ENCODE data around the gene HBG2. TPM values are rescaled to one million over a fixed set of nuclear protein-coding genes. Genes with fewer than 3 reads are reported as not detected.

The HBG2 gene
- total and polyA plus RNA-seq, 4 donors = 0.31 to 13,246 (median 4.6) TPM

- Histone ChIP-seq H3K27ac (ENCODE audit: low read depth in 1 of 2, low read length in 1 of 2) (no peak overlapping the region), H3K27me3 (ENCODE audit: control insufficient read depth in 3 of 3, insufficient read depth in 3 of 3, low read length in 2 of 3) (no peaks in the 10 kb centered on the region), H3K9me3 (ENCODE audit: control insufficient read depth in 4 of 4, insufficient read depth in 3 of 4, low read length in 3 of 4) (no peaks in the 10 kb centered on the region), H3K36me3 (ENCODE audit: control insufficient read depth in 4 of 4, insufficient read depth in 4 of 4, low read length in 4 of 4) (no peaks in the 10 kb centered on the region), H3K9ac (ENCODE audit: insufficient read depth in 1 of 2, low read length in 2 of 2) (no peak overlapping the region), H3K4me1 (ENCODE audit: control insufficient read depth in 5 of 5, insufficient read depth in 5 of 5, low read length in 5 of 5) (no peaks in the 10 kb centered on the region), H3K4me3 (no peak overlapping the region)
- WGBS, 2 donors = 34 to 59% methylated on average over 1 of the region's 1 CpG
- ATAC-seq (ENCODE audit: insufficient read depth, low FRiP score) = no peak
- no peak for TF ChIP-seq CTCF (IDR thresholded peaks at IDR 0.05; ENCODE audit: control extremely low read depth, extremely low read depth)
- DNase-seq = no peak
Measured at GRCh38 chr11:5227681-5228080, 26.9 kb downstream of the HBG2 start.

DNA sequence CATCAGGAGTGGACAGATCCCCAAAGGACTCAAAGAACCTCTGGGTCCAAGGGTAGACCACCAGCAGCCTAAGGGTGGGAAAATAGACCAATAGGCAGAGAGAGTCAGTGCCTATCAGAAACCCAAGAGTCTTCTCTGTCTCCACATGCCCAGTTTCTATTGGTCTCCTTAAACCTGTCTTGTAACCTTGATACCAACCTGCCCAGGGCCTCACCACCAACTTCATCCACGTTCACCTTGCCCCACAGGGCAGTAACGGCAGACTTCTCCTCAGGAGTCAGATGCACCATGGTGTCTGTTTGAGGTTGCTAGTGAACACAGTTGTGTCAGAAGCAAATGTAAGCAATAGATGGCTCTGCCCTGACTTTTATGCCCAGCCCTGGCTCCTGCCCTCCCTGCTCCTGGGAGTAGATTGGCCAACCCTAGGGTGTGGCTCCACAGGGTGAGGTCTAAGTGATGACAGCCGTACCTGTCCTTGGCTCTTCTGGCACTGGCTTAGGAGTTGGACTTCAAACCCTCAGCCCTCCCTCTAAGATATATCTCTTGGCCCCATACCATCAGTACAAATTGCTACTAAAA is 27.8 kb downstream of the HBG2 start, which contains the start of gene HBB:
HBB (minus strand) TSS at position 340 of the 579 bp plus-strand sequence; CDS start at position 290, 50 bp downstream.
- ATAC-seq (ENCODE audit: insufficient read depth, low FRiP score) = no peak
- Histone ChIP-seq H3K27me3 (ENCODE audit: control insufficient read depth in 3 of 3, insufficient read depth in 3 of 3, low read length in 2 of 3) (no peaks in the 10 kb centered on the region), H3K27ac (ENCODE audit: low read depth in 1 of 2, low read length in 1 of 2) (no peak within 1 kb of the TSS), H3K4me3 (no peak within 1 kb of the TSS), H3K4me1 (ENCODE audit: control insufficient read depth in 5 of 5, insufficient read depth in 5 of 5, low read length in 5 of 5) (no peaks in the 10 kb centered on the region), H3K36me3 (ENCODE audit: control insufficient read depth in 4 of 4, insufficient read depth in 4 of 4, low read length in 4 of 4) (no peaks in the 10 kb centered on the region), H3K9me3 (ENCODE audit: control insufficient read depth in 4 of 4, insufficient read depth in 3 of 4, low read length in 3 of 4) (no peaks in the 10 kb centered on the region), H3K9ac (ENCODE audit: insufficient read depth in 1 of 2, low read length in 2 of 2) (no peak within 1 kb of the TSS)
- 82 to 95% methylated on average over 3 of the region's 3 CpGs for WGBS, 2 donors
- TF ChIP-seq CTCF (IDR thresholded peaks at IDR 0.05; ENCODE audit: control extremely low read depth, extremely low read depth) = no peak
- DNase-seq = no peak

DNA sequence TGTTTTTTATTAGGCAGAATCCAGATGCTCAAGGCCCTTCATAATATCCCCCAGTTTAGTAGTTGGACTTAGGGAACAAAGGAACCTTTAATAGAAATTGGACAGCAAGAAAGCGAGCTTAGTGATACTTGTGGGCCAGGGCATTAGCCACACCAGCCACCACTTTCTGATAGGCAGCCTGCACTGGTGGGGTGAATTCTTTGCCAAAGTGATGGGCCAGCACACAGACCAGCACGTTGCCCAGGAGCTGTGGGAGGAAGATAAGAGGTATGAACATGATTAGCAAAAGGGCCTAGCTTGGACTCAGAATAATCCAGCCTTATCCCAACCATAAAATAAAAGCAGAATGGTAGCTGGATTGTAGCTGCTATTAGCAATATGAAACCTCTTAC is 29.1 kb downstream of the HBG2 start:
- 62 to 82% methylated on average over 2 of the region's 2 CpGs for WGBS, 2 donors
- no peak for ATAC-seq (ENCODE audit: insufficient read depth, low FRiP score)
- no peak for TF ChIP-seq CTCF (IDR thresholded peaks at IDR 0.05; ENCODE audit: control extremely low read depth, extremely low read depth)

More for the DNA sequence above, 29.1 kb downstream of the HBG2 start:
- Histone ChIP-seq H3K36me3 (ENCODE audit: control insufficient read depth in 4 of 4, insufficient read depth in 4 of 4, low read length in 4 of 4) (no peaks in the 10 kb centered on the region), H3K4me3 (no peak overlapping the region), H3K9ac (ENCODE audit: insufficient read depth in 1 of 2, low read length in 2 of 2) (no peak overlapping the region), H3K27me3 (ENCODE audit: control insufficient read depth in 3 of 3, insufficient read depth in 3 of 3, low read length in 2 of 3) (no peaks in the 10 kb centered on the region), H3K4me1 (ENCODE audit: control insufficient read depth in 5 of 5, insufficient read depth in 5 of 5, low read length in 5 of 5) (no peaks in the 10 kb centered on the region), H3K9me3 (ENCODE audit: control insufficient read depth in 4 of 4, insufficient read depth in 3 of 4, low read length in 3 of 4) (no peaks in the 10 kb centered on the region), H3K27ac (ENCODE audit: low read depth in 1 of 2, low read length in 1 of 2) (no peak overlapping the region)
- DNase-seq = no peak

Data from lung (tissue), 12 donors.